ENCODE measurements around the gene SYT3. TPM values are rescaled to one million over a fixed set of nuclear protein-coding genes. Genes with fewer than 3 reads are reported as not detected.

Gene SYT3
- total RNA-seq, 1 experiment from 2014 or later: 0.41 TPM

DNA sequence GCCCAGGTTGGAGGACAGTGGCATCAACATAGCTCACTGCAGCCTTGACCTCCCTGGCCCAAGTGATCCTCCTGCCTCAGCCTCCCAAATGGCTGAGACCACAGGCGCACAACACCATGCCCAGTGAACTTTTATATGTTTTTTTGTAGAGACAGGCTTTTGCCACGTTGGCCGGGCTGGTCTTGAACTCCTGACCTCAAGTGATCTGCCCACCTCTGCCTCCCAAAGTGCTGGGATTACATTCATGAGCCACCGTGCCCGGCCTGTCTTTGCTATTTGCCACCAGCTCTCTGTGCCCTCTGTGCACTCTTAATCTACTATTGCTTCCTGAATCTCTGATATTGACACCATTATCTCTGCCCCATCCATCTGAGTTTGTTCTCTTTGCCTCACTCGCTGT, 37.2 kb downstream of the SYT3 start:
- Mint-ChIP-seq H3K36me3 (ENCODE audit: insufficient read depth, unreplicated experiment) (no peaks in the 10 kb centered on the region), H3K27me3 (ENCODE audit: insufficient read depth, unreplicated experiment) (peaks cover 24% of the 10 kb centered on the region), H3K4me3 (ENCODE audit: unreplicated experiment) (no peak overlapping the region), H3K27ac (ENCODE audit: unreplicated experiment) (no peak overlapping the region), H3K9me3 (ENCODE audit: unreplicated experiment) (peaks cover 8% of the 10 kb centered on the region), H3K4me1 (ENCODE audit: low read depth, unreplicated experiment) (no peaks in the 10 kb centered on the region)
- ChIA-PET POLR2A (no interaction called here), CTCF (interaction anchor here (0.6 kb wide), 1 partner anchor 274 kb away, joined by 5 read pairs; no protein-coding TSS in a partner anchor)
- Histone ChIP-seq H3K9me3 (0 out of 2 replicates have a peak, but pooled peaks cover 5% of the 10 kb centered on the region), H3K4me1 (no peaks in the 10 kb centered on the region), H3K4me3 (ENCODE audit: low read depth, low read length) (no peak overlapping the region), H3K27me3 (replicated peaks; ENCODE audit: control insufficient read depth, insufficient read depth, low read length) (no peaks in the 10 kb centered on the region), H3K36me3 (ENCODE audit: control insufficient read depth, insufficient read depth, low read length) (no peaks in the 10 kb centered on the region)
- intact Hi-C loops (cut with micrococcal nuclease; ENCODE audit: unreplicated experiment): no loop called here
- BruUV-seq (replicated peaks): no TSS peak
- TF ChIP-seq, protein P1, sequence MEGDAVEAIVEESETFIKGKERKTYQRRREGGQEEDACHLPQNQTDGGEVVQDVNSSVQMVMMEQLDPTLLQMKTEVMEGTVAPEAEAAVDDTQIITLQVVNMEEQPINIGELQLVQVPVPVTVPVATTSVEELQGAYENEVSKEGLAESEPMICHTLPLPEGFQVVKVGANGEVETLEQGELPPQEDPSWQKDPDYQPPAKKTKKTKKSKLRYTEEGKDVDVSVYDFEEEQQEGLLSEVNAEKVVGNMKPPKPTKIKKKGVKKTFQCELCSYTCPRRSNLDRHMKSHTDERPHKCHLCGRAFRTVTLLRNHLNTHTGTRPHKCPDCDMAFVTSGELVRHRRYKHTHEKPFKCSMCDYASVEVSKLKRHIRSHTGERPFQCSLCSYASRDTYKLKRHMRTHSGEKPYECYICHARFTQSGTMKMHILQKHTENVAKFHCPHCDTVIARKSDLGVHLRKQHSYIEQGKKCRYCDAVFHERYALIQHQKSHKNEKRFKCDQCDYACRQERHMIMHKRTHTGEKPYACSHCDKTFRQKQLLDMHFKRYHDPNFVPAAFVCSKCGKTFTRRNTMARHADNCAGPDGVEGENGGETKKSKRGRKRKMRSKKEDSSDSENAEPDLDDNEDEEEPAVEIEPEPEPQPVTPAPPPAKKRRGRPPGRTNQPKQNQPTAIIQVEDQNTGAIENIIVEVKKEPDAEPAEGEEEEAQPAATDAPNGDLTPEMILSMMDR (IDR thresholded peaks at IDR 0.05; ENCODE audit: insufficient read depth in 1 of 2, low read depth in 1 of 2, low read length in 1 of 2, severe bottlenecking in 1 of 2, unreplicated experiment in 1 of 2): no peak
- no peak for DNase-seq

DNA sequence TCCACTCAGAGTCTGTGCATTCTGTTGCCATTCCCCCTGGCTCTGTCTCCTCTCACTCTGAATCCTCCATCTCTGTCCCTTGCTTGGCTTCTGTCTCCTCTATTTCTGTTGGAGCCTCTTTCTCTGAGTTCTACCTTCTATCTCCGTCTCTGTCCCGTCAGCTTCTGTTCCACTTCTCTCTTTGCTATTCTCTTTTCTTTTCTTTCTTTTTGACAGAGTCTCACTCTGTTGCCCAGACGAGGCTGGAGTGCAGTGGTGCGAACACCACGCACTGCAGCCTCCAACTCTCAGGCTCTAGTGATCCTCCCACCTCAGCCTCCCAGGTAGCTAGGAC, 37.6 kb downstream of the SYT3 start:
- Histone ChIP-seq H3K27me3 (replicated peaks; ENCODE audit: control insufficient read depth, insufficient read depth, low read length) (no peaks in the 10 kb centered on the region), H3K36me3 (ENCODE audit: control insufficient read depth, insufficient read depth, low read length) (no peaks in the 10 kb centered on the region), H3K4me1 (no peaks in the 10 kb centered on the region), H3K4me3 (ENCODE audit: low read depth, low read length) (no peak overlapping the region), H3K9me3 (0 out of 2 replicates have a peak, but pooled peaks cover 5% of the 10 kb centered on the region)
- intact Hi-C loops (cut with micrococcal nuclease; ENCODE audit: unreplicated experiment): no loop called here
- Mint-ChIP-seq H3K36me3 (ENCODE audit: insufficient read depth, unreplicated experiment) (no peaks in the 10 kb centered on the region), H3K9me3 (ENCODE audit: unreplicated experiment) (peaks cover 3% of the 10 kb centered on the region), H3K4me1 (ENCODE audit: low read depth, unreplicated experiment) (no peaks in the 10 kb centered on the region), H3K27ac (ENCODE audit: unreplicated experiment) (no peak overlapping the region), H3K4me3 (ENCODE audit: unreplicated experiment) (no peak overlapping the region), H3K27me3 (ENCODE audit: insufficient read depth, unreplicated experiment) (peaks cover 24% of the 10 kb centered on the region)
- DNase-seq: no peak
- CTCF ChIA-PET: interaction anchor here (0.6 kb wide), 1 partner anchor 273 kb away, joined by 5 read pairs; no protein-coding TSS in a partner anchor
- TF ChIP-seq, protein P1 (IDR thresholded peaks at IDR 0.05; ENCODE audit: insufficient read depth in 1 of 2, low read depth in 1 of 2, low read length in 1 of 2, severe bottlenecking in 1 of 2, unreplicated experiment in 1 of 2): no peak
- POLR2A ChIA-PET: no interaction called here
- BruUV-seq (replicated peaks): no TSS peak

DNA sequence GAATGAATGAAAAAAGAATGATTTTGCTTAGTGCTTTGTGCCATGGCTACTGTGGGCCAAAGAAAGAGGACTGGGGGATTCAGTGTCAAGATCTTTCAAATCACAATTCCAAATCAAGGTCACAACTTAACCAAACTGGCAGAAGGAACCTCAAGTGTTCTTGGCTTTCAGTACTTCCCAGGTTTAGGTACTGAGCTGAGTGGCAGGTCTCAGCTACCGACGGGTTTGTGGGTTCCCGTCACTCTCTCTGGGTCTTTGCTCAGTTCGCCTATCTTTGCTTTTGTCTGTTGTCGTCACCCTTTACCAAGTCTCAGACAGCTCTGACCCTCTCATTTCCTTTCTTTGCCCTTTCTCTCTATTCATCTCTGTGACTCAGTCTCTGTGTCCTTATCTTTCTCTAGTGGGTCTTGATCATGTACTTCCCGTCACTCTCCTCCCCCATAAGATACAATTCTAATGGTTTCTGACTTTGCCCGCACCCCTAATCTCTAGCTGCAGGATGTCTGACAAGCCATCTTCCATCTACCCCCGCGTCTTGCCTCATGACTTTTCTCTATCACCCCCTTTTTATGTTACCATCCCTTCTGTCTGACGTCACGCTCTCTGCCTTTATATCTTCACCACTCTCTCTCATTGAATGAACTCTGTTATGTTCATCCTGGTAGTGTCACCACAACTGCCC, 38.1 kb downstream of the SYT3 start:
- ChIA-PET POLR2A (no interaction called here), CTCF (no interaction called here)
- no TSS peak for BruUV-seq (replicated peaks)
- peaks cover 24% of the 10 kb centered on the region for H3K27me3 Mint-ChIP-seq (ENCODE audit: insufficient read depth, unreplicated experiment)
- H3K4me1 Mint-ChIP-seq (ENCODE audit: low read depth, unreplicated experiment): no peaks in the 10 kb centered on the region
- H3K27me3 ChIP-seq (replicated peaks; ENCODE audit: control insufficient read depth, insufficient read depth, low read length): no peaks in the 10 kb centered on the region
- no peaks in the 10 kb centered on the region for H3K36me3 ChIP-seq (ENCODE audit: control insufficient read depth, insufficient read depth, low read length)
- no peak for DNase-seq
- no peaks in the 10 kb centered on the region for H3K4me1 ChIP-seq
- no peak overlapping the region for H3K4me3 Mint-ChIP-seq (ENCODE audit: unreplicated experiment)
- H3K27ac Mint-ChIP-seq (ENCODE audit: unreplicated experiment): no peak overlapping the region
- TF ChIP-seq, protein P1 (IDR thresholded peaks at IDR 0.05; ENCODE audit: insufficient read depth in 1 of 2, low read depth in 1 of 2, low read length in 1 of 2, severe bottlenecking in 1 of 2, unreplicated experiment in 1 of 2): no peak
- H3K9me3 Mint-ChIP-seq (ENCODE audit: unreplicated experiment): no peaks in the 10 kb centered on the region
- 0 out of 2 replicates have a peak, but pooled peaks cover 5% of the 10 kb centered on the region for H3K9me3 ChIP-seq
- intact Hi-C loops (cut with micrococcal nuclease; ENCODE audit: unreplicated experiment): no loop called here
- H3K36me3 Mint-ChIP-seq (ENCODE audit: insufficient read depth, unreplicated experiment): no peaks in the 10 kb centered on the region
- H3K4me3 ChIP-seq (ENCODE audit: low read depth, low read length): no peak overlapping the region
